ENCODE data around the gene SCN3A.

- no peak for TF ChIP-seq CTCF (IDR thresholded peaks at IDR 0.05)
- no peak for TF ChIP-seq EP300 (IDR thresholded peaks at IDR 0.05)
- no peak for TF ChIP-seq POLR2A (IDR thresholded peaks at IDR 0.05)
Observed at GRCh38 chr2:165176780-165177179, 27.1 kb downstream of the SCN3A start.
